Left renal pelvis (tissue), 4 donors: Measurements from ENCODE around the gene CDC20. TPM values are rescaled to one million over a fixed set of nuclear protein-coding genes. Genes with fewer than 3 reads are reported as not detected.

Experiments
- polyA plus RNA-seq, 4 donors: library from polyadenylated mRNA; unstranded; fragments of 120-200 nt; gene quantifications; one replicate each; pipeline ENCODE4 v1.2.1, GENCODE V29; 2013; ENCODE audit not compliant: insufficient read length in 4 of 4

The CDC20 gene
- polyA plus RNA-seq, 4 donors = 33.2 to 42.0 (median 35.0) TPM

Other genes starting within 250 kb of the CDC20 start
- 10 to 100 TPM; 37.9 to 77.3 (median 74.4) TPM for gene EBNA1BP2, start 186.7 kb upstream of the CDC20 start, polyA plus RNA-seq
- 1 to 10 TPM in 3 of 4 donors, under 1 TPM in 1; 0.29 to 4.1 (median 3.9) TPM for gene CFAP57, start 186.7 kb upstream of the CDC20 start, polyA plus RNA-seq
- gene TMEM125, start 89.0 kb upstream of the CDC20 start, polyA plus RNA-seq = 10 to 100 TPM in 3 of 4 donors, under 1 TPM in 1; 0.66 to 19.1 (median 13.1) TPM
- 10 to 100 TPM in 3 of 4 donors, under 1 TPM in 1; 0.72 to 27.8 (median 21.6) TPM for gene C1orf210, start 73.4 kb upstream of the CDC20 start, polyA plus RNA-seq
- gene TIE1, start 58.0 kb upstream of the CDC20 start, polyA plus RNA-seq = 10 to 100 TPM; 31.5 to 57.9 (median 48.6) TPM
- under 1 TPM; 0.55 to 0.72 (median 0.62) TPM for gene MPL, start 21.2 kb upstream of the CDC20 start, polyA plus RNA-seq
- 10 to 100 TPM; 45.2 to 87.2 (median 80.5) TPM for gene ELOVL1, start 9.0 kb downstream of the CDC20 start, polyA plus RNA-seq
- gene MED8, start 30.8 kb downstream of the CDC20 start, polyA plus RNA-seq = 10 to 100 TPM; 38.4 to 40.9 (median 40.1) TPM
- gene SZT2, start 30.9 kb downstream of the CDC20 start, polyA plus RNA-seq = 10 to 100 TPM; 17.3 to 30.1 (median 21.7) TPM
- 10 to 100 TPM; 32.7 to 54.1 (median 38.6) TPM for gene HYI, start 95.0 kb downstream of the CDC20 start, polyA plus RNA-seq
- gene PTPRF, start 171.9 kb downstream of the CDC20 start, polyA plus RNA-seq = 100 to 1,000 TPM; 100 to 253 (median 200) TPM